Measurements from ENCODE around the gene ZNF414.

The ZNF414 gene

GRCh38 chr19:8461891-8462290 is 52.1 kb downstream of the ZNF414 start:
- Histone ChIP-seq H2BK120ac (ENCODE audit: low read depth, low read length) (no peak overlapping the region), H3K79me1 (replicated peaks; ENCODE audit: low read length, poor library complexity, severe bottlenecking) (peaks cover 4% of the 10 kb centered on the region), H3K9ac (ENCODE audit: low read length) (no peak overlapping the region), H2BK5ac (ENCODE audit: low read depth, low read length, poor library complexity, severe bottlenecking) (no peak overlapping the region), H2AFZ (ENCODE audit: low read depth, low read length) (no peak overlapping the region), H3K14ac (ENCODE audit: low read length in 2 of 2) (no peak overlapping the region), H3K9me3 (ENCODE audit: control insufficient read depth, low read length) (no peaks in the 10 kb centered on the region), H3K4me2 (ENCODE audit: low read length, poor library complexity, severe bottlenecking) (no peak overlapping the region), H3K18ac (ENCODE audit: low read depth in 1 of 2, low read length in 2 of 2) (no peak overlapping the region), H3K4ac (ENCODE audit: low read depth in 1 of 2, low read length in 2 of 2) (no peak overlapping the region), H3K4me3 (ENCODE audit: insufficient read depth in 1 of 2, low read depth in 1 of 2, low read length in 2 of 2) (no peak overlapping the region), H4K91ac (ENCODE audit: low read length) (no peak overlapping the region), H3K36me3 (ENCODE audit: control insufficient read depth in 1 of 2, insufficient read depth in 2 of 2, low read depth in 1 of 2, low read length in 2 of 2) (peaks cover 28 to 63% of the 10 kb centered on the region in 2 experiments), H3K4me1 (ENCODE audit: control insufficient read depth, insufficient read depth, low read depth, low read length) (peaks cover 9% of the 10 kb centered on the region), H2AK5ac (ENCODE audit: low read length, severe bottlenecking) (no peak overlapping the region), H3K27me3 (ENCODE audit: control insufficient read depth in 1 of 2, insufficient read depth in 1 of 2, low read length in 2 of 2) (no peaks in the 10 kb centered on the region), H3K23ac (ENCODE audit: low read length in 2 of 2) (no peak overlapping the region), H4K8ac (ENCODE audit: low read length) (no peak overlapping the region), H2BK15ac (ENCODE audit: low read depth, poor library complexity, severe bottlenecking) (no peak overlapping the region), H3K27ac (ENCODE audit: low read length, poor library complexity, severe bottlenecking) (no peak overlapping the region), H2BK12ac (ENCODE audit: low read length in 2 of 2) (no peak overlapping the region)
- 96% methylated on average over 14 of the region's 14 CpGs for WGBS
- no peak for DNase-seq

DNA sequence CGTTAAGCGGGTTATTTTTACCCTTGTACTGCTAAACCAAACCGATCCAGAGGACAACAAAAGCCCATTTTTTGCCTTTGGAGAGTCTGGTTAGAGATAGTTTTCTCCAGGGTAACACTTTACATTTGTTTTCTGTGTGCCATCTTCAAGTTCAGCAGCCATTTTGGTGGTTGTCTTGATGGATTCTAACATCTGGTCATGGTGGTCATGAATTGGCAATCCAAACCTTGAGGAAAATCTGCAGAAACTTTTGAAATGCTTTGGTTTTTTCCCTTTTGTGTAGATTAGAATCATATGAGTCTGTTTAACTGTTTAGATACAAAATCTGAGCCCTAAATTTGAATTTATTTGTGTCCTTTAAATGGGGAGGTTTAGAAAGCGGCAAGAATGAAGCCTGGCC is 52.6 kb downstream of the ZNF414 start:
- Histone ChIP-seq H3K9ac (ENCODE audit: low read length) (peak overlapping the region; percentile 82), H2BK5ac (ENCODE audit: low read depth, low read length, poor library complexity, severe bottlenecking) (no peak overlapping the region), H3K27me3 (ENCODE audit: control insufficient read depth in 1 of 2, insufficient read depth in 1 of 2, low read length in 2 of 2) (no peaks in the 10 kb centered on the region), H2BK15ac (ENCODE audit: low read depth, poor library complexity, severe bottlenecking) (no peak overlapping the region), H4K91ac (ENCODE audit: low read length) (no peak overlapping the region), H2AFZ (ENCODE audit: low read depth, low read length) (no peak overlapping the region), H2BK12ac (ENCODE audit: low read length in 2 of 2) (no peak overlapping the region), H3K79me1 (replicated peaks; ENCODE audit: low read length, poor library complexity, severe bottlenecking) (peaks cover 4% of the 10 kb centered on the region), H3K27ac (ENCODE audit: low read length, poor library complexity, severe bottlenecking) (peak overlapping the region; percentile 34), H3K36me3 (ENCODE audit: control insufficient read depth in 1 of 2, insufficient read depth in 2 of 2, low read depth in 1 of 2, low read length in 2 of 2) (peaks cover 29 to 64% of the 10 kb centered on the region in 2 experiments), H3K4me1 (ENCODE audit: control insufficient read depth, insufficient read depth, low read depth, low read length) (peaks cover 9% of the 10 kb centered on the region), H3K4ac (ENCODE audit: low read depth in 1 of 2, low read length in 2 of 2) (no peak overlapping the region), H3K4me2 (ENCODE audit: low read length, poor library complexity, severe bottlenecking) (no peak overlapping the region), H3K23ac (ENCODE audit: low read length in 2 of 2) (no peak overlapping the region), H4K8ac (ENCODE audit: low read length) (no peak overlapping the region), H2BK120ac (ENCODE audit: low read depth, low read length) (no peak overlapping the region), H3K9me3 (ENCODE audit: control insufficient read depth, low read length) (no peaks in the 10 kb centered on the region), H3K18ac (ENCODE audit: low read depth in 1 of 2, low read length in 2 of 2) (no peak overlapping the region), H3K14ac (ENCODE audit: low read length in 2 of 2) (no peak overlapping the region), H3K4me3 (ENCODE audit: insufficient read depth in 1 of 2, low read depth in 1 of 2, low read length in 2 of 2) (no peak overlapping the region), H2AK5ac (ENCODE audit: low read length, severe bottlenecking) (no peak overlapping the region)
- no peak for DNase-seq
- 95% methylated on average over 4 of the region's 4 CpGs for WGBS

- WGBS = 94% methylated on average over 7 of the region's 7 CpGs
- H3K27ac ChIP-seq (ENCODE audit: low read length, poor library complexity, severe bottlenecking) = peak overlapping the region; percentile 96
- H3K79me1 ChIP-seq (replicated peaks; ENCODE audit: low read length, poor library complexity, severe bottlenecking) = peaks cover 4% of the 10 kb centered on the region
- H2BK15ac ChIP-seq (ENCODE audit: low read depth, poor library complexity, severe bottlenecking) = no peak overlapping the region
- no peak overlapping the region for H2BK120ac ChIP-seq (ENCODE audit: low read depth, low read length)
- H2BK12ac ChIP-seq (ENCODE audit: low read length in 2 of 2) = no peak overlapping the region
- H3K4me2 ChIP-seq (ENCODE audit: low read length, poor library complexity, severe bottlenecking) = peak overlapping the region; percentile 21
- H3K14ac ChIP-seq (ENCODE audit: low read length in 2 of 2) = no peak overlapping the region
- H2AK5ac ChIP-seq (ENCODE audit: low read length, severe bottlenecking) = peak overlapping the region; percentile 88
- peaks cover 12% of the 10 kb centered on the region for H3K4me1 ChIP-seq (ENCODE audit: control insufficient read depth, insufficient read depth, low read depth, low read length)
- no peak overlapping the region for H3K23ac ChIP-seq (ENCODE audit: low read length in 2 of 2)
- H2AFZ ChIP-seq (ENCODE audit: low read depth, low read length) = no peak overlapping the region
- no peaks in the 10 kb centered on the region for H3K27me3 ChIP-seq (ENCODE audit: control insufficient read depth in 1 of 2, insufficient read depth in 1 of 2, low read length in 2 of 2)
- DNase-seq = no peak
- H3K9me3 ChIP-seq (ENCODE audit: control insufficient read depth, low read length) = no peaks in the 10 kb centered on the region
- no peak overlapping the region for H3K18ac ChIP-seq (ENCODE audit: low read depth in 1 of 2, low read length in 2 of 2)
- H4K8ac ChIP-seq (ENCODE audit: low read length) = no peak overlapping the region
- H3K36me3 ChIP-seq (ENCODE audit: control insufficient read depth in 1 of 2, insufficient read depth in 2 of 2, low read depth in 1 of 2, low read length in 2 of 2) = peaks cover 33 to 64% of the 10 kb centered on the region in 2 experiments
- H3K4ac ChIP-seq (ENCODE audit: low read depth in 1 of 2, low read length in 2 of 2) = no peak overlapping the region
- peak overlapping the region; percentile 82 for H3K9ac ChIP-seq (ENCODE audit: low read length)
- H2BK5ac ChIP-seq (ENCODE audit: low read depth, low read length, poor library complexity, severe bottlenecking) = no peak overlapping the region
- peak overlapping the region in 1 of 2 experiments; percentile 67 for H3K4me3 ChIP-seq (ENCODE audit: insufficient read depth in 1 of 2, low read depth in 1 of 2, low read length in 2 of 2)
- H4K91ac ChIP-seq (ENCODE audit: low read length) = no peak overlapping the region
Observed at GRCh38 chr19:8460516-8461298, 53.3 kb downstream of the ZNF414 start.

Measured in mesenchymal stem cell (in vitro differentiated cells and primary cell).